GM21526 (cell line): ENCODE measurements around the gene DEFB123.
A peak's percentile ranks its signal among the peaks of the same experiment; 100 is the strongest.

Experiments used
- ATAC-seq: cut with Tn5 transposase; IDR thresholded peaks from one replicate; pipeline ENCODE4 v1.9.1; 2021; ENCODE audit warnings: moderate library complexity; ENCODE audit not compliant: unreplicated experiment, low FRiP score

Gene DEFB123

GRCh38 chr20:31473331-31474096 lies 33.1 kb downstream of the DEFB123 start:
- ATAC-seq, result peak; percentile 17

GRCh38 chr20:31474097-31474436 lies 33.6 kb downstream of the DEFB123 start:
- peak; percentile 86 for ATAC-seq

- ATAC-seq, result no peak
Measured at GRCh38 chr20:31474758-31475427, 34.5 kb downstream of the DEFB123 start, which contains the start of the genes DEFB124 and REM1. TSS of gene DEFB124 (minus strand) at chr20:31475127. CDS start at chr20:31473013, 2,114 bp downstream. TSS of gene REM1 (plus strand) at chr20:31475288. CDS start at chr20:31476446, 1,158 bp downstream.

DNA sequence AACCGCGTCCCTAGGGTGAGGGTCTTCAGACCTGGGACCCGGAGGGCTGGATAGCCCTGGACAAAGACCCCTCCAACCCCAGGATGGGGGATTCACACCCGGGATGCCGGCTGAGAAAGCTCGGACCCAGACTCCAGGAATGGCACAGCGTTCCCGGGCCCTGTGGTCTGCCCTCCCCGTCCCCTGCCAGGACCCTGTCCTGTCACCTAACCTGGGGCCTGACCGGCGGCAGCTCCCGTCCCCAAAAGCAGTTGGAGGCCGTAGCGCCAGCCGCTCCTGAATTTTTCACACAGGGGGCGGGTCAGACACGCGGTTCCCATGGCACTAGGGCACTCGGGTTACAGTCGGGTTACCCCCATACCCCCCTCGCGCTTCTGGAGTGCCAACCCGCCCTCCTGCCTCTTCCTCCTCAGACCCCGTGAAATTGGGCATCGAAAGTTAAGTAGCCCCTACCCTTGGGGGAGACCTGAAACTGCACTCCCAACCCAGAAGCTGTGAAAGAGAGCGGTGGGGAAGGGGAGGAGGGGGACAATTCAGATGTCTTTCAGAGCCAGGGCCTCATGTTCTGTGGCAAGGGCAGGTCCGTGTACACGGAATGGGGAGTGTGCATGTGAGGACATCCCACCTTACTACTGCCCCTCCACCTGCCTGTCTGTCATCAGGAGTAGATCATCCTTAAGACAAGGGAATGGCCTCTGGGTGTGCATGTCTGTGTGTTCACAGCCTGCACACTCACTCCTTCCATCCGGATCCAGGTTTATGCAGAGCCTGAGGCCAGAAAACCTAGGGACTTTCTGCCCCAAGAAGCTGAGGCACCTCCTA lies 35.3 kb downstream of the DEFB123 start:
- ATAC-seq, result no peak

DNA sequence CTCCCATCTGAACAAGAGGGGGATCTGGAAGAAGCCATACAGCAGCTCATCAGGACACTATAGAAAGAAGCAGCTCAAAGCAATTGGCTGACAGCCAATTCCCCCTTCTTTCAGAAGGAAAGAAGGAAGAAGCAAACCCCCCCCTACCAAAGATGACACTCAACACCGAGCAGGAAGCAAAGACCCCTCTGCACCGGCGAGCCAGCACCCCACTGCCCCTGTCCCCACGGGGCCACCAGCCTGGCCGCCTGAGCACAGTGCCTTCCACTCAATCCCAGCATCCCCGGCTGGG lies 35.8 kb downstream of the DEFB123 start:
- ATAC-seq, result no peak

DNA sequence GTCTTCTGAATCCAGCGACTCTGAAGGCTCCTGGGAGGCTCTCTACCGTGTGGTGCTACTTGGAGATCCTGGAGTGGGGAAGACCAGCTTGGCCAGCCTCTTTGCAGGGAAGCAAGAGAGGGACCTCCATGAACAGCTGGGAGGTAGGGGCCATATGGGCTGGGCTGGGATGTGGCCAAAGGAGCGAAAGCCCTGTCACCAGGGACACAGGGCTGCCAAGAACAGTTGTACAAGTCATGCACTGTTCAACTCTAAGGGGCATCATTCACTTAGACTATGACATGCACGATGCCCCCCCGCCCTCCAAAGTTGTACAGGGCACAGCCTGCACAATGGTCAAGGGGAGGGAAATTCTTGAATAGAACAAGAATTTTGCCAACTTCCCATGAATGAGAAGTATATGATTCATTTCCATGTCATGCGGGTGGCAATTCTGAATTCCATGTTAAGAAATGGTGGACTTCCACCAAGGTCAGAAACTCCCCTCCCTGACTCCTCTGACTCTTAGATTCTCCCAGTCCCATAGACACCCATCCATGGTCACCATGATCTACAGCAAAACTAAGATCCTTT lies 36.3 kb downstream of the DEFB123 start:
- no peak for ATAC-seq

DNA sequence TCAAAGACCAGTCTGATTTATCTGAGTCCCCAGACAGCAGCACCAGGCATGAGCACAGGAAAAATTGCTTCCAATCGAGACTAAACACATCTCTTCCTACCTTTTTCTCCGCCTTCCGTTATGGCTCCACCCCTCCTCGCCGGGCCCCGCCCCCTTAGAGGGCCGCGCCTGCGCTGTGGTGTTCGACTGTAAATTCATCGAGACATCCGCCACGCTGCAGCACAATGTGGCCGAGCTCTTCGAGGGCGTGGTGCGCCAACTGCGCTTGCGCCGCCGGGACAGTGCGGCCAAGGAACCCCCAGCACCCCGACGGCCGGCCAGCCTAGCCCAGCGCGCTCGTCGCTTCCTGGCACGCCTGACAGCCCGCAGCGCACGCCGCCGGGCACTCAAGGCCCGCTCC lies 43.6 kb downstream of the DEFB123 start:
- no peak for ATAC-seq

- no peak for ATAC-seq
Measured at GRCh38 chr20:31485450-31486339, 45.3 kb downstream of the DEFB123 start.

DNA sequence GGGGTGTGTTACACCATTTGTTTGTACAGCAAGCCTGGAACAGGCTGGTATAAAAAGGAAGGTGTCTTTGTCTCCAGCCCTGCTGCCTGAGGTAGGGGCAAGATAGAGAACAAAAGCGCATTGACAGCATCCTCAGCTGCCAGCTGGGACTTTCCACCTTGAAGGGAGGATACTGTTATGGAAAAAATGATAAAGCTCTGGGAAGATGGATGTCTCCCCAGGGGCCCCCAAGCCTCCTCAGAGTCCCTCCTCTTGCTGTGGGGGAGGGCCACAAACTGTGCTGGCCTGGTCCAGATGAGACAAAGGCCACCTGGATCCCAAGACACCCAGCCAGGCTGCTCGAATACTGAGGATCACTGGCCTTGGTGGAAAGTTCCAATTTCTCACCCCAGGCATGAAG lies 47.7 kb downstream of the DEFB123 start:
- no peak for ATAC-seq

- ATAC-seq, result no peak
Measured at GRCh38 chr20:31489152-31489551, 48.7 kb downstream of the DEFB123 start.

- ATAC-seq, result no peak
Measured at GRCh38 chr20:31490752-31491151, 50.3 kb downstream of the DEFB123 start.

- ATAC-seq, result no peak
Measured at GRCh38 chr20:31494131-31494530, 53.7 kb downstream of the DEFB123 start.

GRCh38 chr20:31496761-31497295 lies 56.4 kb downstream of the DEFB123 start:
- no peak for ATAC-seq

DNA sequence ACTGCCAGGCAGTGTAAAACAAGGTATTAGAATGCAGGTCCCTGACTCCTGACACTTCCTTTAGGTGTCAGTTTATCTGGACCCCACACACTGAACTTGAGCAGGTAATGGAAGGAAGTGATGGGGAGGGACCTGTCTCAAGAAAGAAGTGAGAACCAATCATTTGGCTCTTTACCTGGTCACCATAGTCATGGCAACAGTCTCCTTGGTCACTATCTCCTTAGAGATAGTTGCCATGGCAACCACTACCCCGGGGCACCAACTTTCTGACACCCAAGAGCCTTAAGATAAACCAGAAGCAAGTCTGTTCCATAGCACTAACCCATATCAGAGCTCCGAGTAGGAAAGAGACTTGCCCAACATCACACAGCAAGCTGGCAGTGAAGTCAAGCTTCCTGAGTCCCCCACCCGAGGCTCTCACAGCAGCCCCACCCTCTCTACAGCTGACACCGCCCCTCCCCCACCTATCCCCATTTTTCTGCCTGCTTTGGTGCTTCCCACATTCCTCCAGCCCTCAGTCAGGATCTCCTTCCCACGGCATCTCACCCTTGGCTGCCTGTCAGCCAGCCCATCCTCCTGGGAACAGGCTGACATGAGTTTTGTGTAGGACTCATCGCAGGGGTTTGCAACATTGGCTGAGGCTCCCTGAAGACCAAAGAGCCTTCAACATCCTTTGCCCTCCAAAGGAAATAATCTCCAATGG lies 57.6 kb downstream of the DEFB123 start:
- ATAC-seq, result no peak
